Measurements from ENCODE around the gene PAF1.
"Not testable (repeated sequence)": the region's sequence is repeated elsewhere in the genome, so short reads cannot be mapped to it uniquely, and the experiment has no call there.

Gene PAF1

GRCh38 chr19:39380521-39381502 lies 10.1 kb downstream of the PAF1 start:
- DNase-seq = no peak

DNA sequence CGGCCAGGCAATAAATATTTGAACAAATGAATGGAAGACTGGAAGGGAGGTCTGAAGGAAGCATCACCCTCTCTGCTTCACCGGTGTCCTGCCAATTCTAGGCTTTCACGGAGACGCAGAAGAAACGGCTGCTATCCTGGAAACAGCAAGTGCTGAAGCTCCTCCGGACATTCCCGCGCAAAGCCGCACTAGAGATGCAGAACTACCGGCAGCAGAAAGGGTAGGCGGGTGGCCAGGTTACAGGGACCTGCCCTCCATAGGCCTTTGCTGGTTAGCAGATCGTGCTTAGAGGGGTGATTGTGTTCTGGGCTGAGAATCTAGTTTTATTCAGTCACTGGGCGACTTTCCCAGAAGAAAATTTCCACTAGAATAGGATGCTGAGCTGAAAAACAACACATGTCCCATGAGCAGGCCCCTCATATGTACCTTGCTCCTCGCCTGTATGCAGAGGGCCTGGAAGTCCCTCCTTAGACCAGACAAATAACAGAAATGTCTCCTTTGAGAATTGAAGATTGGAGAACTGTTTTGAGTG lies 11.0 kb downstream of the PAF1 start:
- no peak for DNase-seq

DNA sequence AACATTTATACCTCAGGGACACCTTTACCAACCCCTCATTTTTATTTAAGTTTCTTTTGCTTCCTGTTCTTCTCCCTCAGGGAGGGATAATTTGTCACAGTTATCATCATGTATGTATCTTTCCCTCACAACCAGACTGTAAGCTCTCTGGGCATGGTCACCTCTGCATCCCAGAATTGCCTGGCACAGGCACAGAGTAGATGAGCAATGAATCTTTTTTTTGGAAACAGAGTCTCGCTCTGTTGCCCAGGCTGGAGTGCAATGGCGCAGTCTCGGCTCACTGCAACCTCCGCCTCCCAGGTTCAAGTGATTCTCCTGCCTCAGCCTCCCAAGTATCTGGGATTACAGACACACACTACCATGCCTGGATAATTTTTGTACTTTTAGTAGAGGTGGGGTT lies 11.5 kb downstream of the PAF1 start:
- DNase-seq = not testable (repeated sequence)

DNA sequence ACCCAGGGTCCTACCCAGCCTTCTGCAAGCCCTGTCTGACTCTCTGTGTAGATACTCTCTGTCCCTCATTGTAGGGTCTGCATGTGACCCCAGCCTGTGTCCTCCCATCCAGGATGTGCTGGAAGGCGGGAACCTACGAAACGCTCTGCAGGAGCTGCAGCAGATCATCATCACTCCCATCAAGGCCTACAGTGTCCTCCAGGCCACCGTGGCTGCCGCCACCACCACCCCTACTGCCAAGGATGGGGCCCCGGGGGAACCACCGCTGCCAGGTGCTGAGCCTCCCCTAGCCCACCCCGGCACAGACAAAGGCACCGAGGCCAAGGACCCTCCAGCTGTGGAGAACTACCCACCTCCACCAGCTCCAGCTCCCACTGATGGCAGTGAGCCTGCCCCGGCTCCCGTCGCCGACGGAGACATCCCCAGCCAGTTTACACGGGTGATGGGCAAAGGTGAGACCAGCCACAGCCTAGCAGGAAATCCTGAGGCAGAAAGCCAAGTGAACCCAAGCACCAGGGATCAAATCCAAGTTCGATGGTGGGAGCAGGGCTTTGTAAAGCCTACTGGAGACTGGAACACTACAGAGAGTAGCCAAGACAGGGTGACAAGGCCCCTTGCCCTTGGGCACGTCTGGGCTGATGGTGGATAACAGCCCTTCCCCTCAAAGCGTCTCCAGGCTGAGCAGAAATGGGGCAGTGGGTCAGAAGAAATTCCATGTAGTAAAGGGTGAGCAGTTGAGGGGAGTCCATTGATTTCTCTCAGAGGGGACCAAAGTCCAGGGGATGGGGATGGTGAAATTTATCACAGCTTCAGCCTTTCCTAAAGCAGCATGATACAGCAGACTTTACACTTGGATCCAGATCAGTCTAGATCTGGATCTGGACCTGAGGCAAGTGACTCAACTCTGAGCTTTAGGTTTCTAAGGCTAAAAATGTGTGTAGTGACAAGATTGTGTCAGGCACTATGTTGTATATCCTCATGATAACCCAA lies 13.2 kb downstream of the PAF1 start:
- no peak for DNase-seq

DNA sequence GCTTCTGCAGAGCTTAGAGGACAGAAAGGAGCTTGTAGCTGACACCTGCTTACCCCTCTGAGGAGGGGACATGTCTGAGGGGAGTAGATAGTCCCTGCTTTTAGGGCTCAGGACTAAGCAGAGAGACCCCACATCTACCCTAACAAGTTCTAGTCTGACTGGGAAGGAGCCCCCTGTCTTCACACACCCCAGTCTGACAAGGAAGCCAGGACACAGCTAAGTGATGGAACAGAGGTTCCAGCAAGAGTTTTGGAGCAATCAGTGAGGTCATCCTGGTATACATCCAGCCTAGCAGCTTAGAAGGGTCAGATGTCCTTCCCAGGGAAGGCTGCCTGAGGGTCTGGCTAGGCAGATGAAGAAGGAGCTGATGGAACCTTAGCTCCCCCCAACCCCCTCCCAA lies 15.0 kb downstream of the PAF1 start:
- no peak for DNase-seq

- no peak for DNase-seq
These were observed 18.0 kb downstream of the PAF1 start for GRCh38 chr19:39372941-39373340.

GRCh38 chr19:39372047-39372802 lies 18.7 kb downstream of the PAF1 start:
- no peak for DNase-seq

GRCh38 chr19:39370735-39371134 lies 20.2 kb downstream of the PAF1 start:
- DNase-seq = no peak

DNA sequence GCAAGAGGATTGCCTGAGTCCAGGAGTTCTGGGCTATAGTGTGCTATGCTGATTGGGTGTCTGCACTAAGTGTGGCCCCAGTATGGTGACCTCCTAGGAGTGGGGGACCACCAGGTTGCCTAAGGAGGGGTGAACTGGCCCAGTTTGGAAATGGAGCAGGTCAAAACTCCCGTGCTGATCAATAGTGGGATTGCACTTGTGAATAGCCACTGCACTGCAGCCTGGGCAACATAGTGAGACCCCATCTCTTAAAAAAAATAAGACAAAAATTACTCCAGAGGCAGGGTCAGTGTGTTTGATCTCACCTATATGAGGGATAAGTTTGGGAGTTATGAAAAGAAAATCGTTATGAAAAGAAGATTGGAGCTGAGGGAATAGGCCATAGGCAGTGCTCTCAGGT lies 21.7 kb downstream of the PAF1 start:
- DNase-seq = no peak

GRCh38 chr19:39365531-39365930 lies 25.4 kb downstream of the PAF1 start:
- no peak for DNase-seq

- DNase-seq = no peak
These were observed 26.9 kb downstream of the PAF1 start for GRCh38 chr19:39363901-39364457.

- no peak for DNase-seq
These were observed 27.9 kb downstream of the PAF1 start for GRCh38 chr19:39362682-39363657.

- DNase-seq = no peak
These were observed 30.3 kb downstream of the PAF1 start for GRCh38 chr19:39360599-39360998.

DNA sequence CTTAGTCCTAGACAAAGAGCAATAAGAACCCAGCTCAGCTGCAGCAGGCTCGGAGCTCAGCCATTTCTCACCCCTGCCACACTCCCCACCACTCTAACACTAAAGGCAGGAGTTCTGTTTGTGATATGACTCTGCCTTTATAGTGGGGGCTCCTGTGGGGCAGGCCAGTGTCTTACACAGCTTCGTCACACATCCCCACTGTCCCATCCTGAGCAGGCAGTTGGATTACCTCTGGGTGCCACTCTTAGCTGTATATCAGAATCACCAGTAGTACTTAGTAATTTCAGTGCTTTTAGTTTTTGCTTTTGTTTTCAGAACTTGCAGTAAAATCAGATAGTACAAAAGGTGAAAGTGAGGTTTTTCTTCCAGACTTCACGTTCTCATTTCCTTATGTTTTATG lies 31.9 kb downstream of the PAF1 start:
- DNase-seq = no peak

DNA sequence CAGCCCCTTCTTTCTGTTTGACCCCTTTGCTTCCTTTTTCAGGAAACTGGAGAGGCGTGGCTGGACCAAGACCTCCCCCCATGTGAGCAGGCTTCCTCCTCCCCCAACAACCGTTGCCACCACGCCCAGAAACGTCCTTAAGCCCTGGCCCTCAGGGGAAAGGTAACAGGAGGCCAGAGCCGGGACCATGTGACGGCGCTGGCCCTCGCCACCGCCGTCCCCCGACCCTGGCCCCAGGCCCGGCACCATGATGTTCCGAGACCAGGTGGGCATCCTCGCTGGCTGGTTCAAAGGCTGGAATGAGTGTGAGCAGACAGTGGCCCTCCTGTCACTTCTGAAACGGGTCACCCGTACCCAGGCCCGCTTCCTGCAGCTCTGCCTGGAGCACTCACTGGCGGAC lies 34.3 kb downstream of the PAF1 start:
- no peak for DNase-seq

DNA sequence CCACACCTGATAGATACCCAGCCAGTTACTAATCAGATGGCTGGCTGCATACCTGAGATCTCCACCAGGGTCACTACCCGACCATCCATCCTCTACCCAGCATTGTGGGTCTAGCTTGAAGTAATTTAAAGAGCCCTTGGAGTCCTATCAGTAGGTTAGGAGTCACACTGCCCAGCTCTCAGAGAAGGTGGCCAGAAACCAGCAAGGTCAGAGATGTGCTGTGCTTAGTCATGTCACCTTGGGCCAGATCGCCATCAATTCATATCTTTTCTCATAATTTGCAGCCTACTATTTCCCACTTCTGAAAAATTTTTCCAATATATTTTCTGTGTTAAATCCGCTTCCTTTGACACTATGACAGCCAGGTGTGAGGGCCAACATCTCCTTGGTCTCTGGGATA lies 34.8 kb downstream of the PAF1 start:
- DNase-seq = no peak

DNA sequence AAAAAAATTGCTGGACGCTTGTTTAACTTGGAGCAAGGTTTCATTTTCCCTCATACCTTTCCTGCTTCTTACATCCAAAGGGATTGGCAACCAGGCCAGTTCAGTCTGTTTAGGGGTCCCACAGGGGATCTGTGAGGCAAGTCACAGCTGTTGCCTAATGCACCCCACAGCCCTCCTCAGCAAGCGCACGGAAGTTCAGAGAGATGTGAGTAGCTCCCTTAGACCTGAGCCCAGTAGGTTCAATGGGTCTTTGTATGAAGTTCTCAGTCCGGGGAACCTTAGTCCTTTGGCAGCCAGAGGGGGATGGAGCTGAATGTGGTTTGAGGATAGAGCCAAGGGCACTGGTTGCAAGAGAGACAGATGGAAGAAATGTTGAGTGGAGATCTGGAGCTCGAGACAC lies 35.7 kb downstream of the PAF1 start:
- DNase-seq = no peak

- DNase-seq = no peak
These were observed 38.3 kb downstream of the PAF1 start for GRCh38 chr19:39352381-39353255.

GRCh38 chr19:39351537-39352064 lies 39.3 kb downstream of the PAF1 start:
- no peak for DNase-seq

- DNase-seq = no peak
These were observed 40.8 kb downstream of the PAF1 start for GRCh38 chr19:39350156-39350555.

Measured in NCI-H1417 (cell line).